ENCODE data around the gene MEF2B. TPM values are rescaled to one million over a fixed set of nuclear protein-coding genes. Genes with fewer than 3 reads are reported as not detected.

The MEF2B gene
- total and polyA plus RNA-seq, 2 experiments from 2014 or later = 7.4 to 8.3 TPM

- H3K27me3 Mint-ChIP-seq (ENCODE audit: insufficient read depth, low read depth, poor library complexity) = peaks cover 29% of the 10 kb centered on the region
- no peaks in the 10 kb centered on the region for H4K20me1 ChIP-seq (replicated peaks; ENCODE audit: insufficient read depth)
- no peak overlapping the region for H3K4me3 ChIP-seq
- ATAC-seq = no peak
- peaks cover 3% of the 10 kb centered on the region; the same call in 2 of the 3 replicates for H3K9me3 Mint-ChIP-seq
- DNase-seq (ENCODE audit: low spot score) = no peak
- no peak overlapping the region; the same call in 1 of the 2 replicates for H3K27ac Mint-ChIP-seq
- H2AFZ ChIP-seq = no peak overlapping the region
- no peak overlapping the region for H3K4me2 ChIP-seq
- H3F3A ChIP-seq (replicated peaks; ENCODE audit: low read depth) = 0 out of 2 replicates have a peak, but pooled peaks cover under 1% of the 10 kb centered on the region
- no peaks in the 10 kb centered on the region for H3K9me2 ChIP-seq (ENCODE audit: insufficient read depth)
- no peak overlapping the region for H3K4me3 Mint-ChIP-seq
- peaks cover 16% of the 10 kb centered on the region for H3K27me3 ChIP-seq (ENCODE audit: insufficient read depth)
- no peaks in the 10 kb centered on the region for H3K36me3 ChIP-seq (ENCODE audit: insufficient read depth)
- no peak overlapping the region for H3K27ac ChIP-seq (ENCODE audit: low read depth)
- peaks cover 22% of the 10 kb centered on the region for H3K4me1 Mint-ChIP-seq
- no peaks in the 10 kb centered on the region for H3K79me2 ChIP-seq (replicated peaks; ENCODE audit: insufficient read depth)
- H3K36me3 Mint-ChIP-seq (ENCODE audit: low read depth) = no peaks in the 10 kb centered on the region; the same call in 2 of the 3 replicates
- H3K4me1 ChIP-seq (ENCODE audit: insufficient read depth) = peaks cover 12% of the 10 kb centered on the region
- TF ChIP-seq ETS1 (IDR thresholded peaks at IDR 0.05) (no peak), JUNB (IDR thresholded peaks at IDR 0.05; ENCODE audit: unreplicated experiment) (no peak), EZH2phosphoT487 (IDR thresholded peaks at IDR 0.05; ENCODE audit: unreplicated experiment) (no peak), NANOG (IDR thresholded peaks at IDR 0.05; ENCODE audit: borderline replicate concordance) (no peak), CREB1 (CRISPR knock-in tag; IDR thresholded peaks at IDR 0.05; ENCODE audit: low read depth) (no peak), STAT1 (IDR thresholded peaks at IDR 0.05; ENCODE audit: unreplicated experiment) (no peak), POLR2AphosphoS5 (IDR thresholded peaks at IDR 0.05; ENCODE audit: low read depth) (no peak), EZH2 (IDR thresholded peaks at IDR 0.05; ENCODE audit: low read depth, unreplicated experiment) (no peak), ZNF331 (CRISPR knock-in tag; IDR thresholded peaks at IDR 0.05; ENCODE audit: low read depth) (no peak), CTCF (conservative IDR thresholded peaks at IDR 0.05; ENCODE audit: low read depth in 2 of 2) (no peak), ZNF114 (CRISPR knock-in tag; IDR thresholded peaks at IDR 0.05) (no peak), ZNF462 (CRISPR knock-in tag; IDR thresholded peaks at IDR 0.05) (no peak), REST (IDR thresholded peaks at IDR 0.05; ENCODE audit: unreplicated experiment) (no peak)
Measured at GRCh38 chr19:19165396-19165795, 4.7 kb downstream of the MEF2B start.
